H1 (cell line): Measurements from ENCODE around the gene JAKMIP2. TPM values are rescaled to one million over a fixed set of nuclear protein-coding genes. Genes with fewer than 3 reads are reported as not detected.

ENCODE experiments used
- SP1 ChIP-seq: IDR thresholded peaks from 2 replicates; pipeline ENCODE4 v1.6.1; 2011; ENCODE audit warnings: low read depth, low read length
- polyA plus RNA-seq, 7 experiments: library from polyadenylated mRNA; depleted of rRNA in 3 of 7; stranded (reverse) in 5 of 7; unstranded in 2 of 7; fragments of >200 nt in 5 of 7; fragments of 200-250 nt in 2 of 7; gene quantifications; 1 replicate in 5 of 7; 2 replicates in 1 of 7; 4 replicates in 1 of 7; pipeline versions ENCODE4 v1.2.1 to v1.2.3, GENCODE V29; 2011 to 2013; ENCODE audit warnings: missing spikeins in 2 of 7, mixed read lengths in 2 of 7
- total RNA-seq: library from RNA; stranded (reverse); fragmentation: NEBNext Ultra II Directional; extraction: Animal tissue kit (Norgen Biotek cat#: 25700); gene quantifications from 2 replicates; pipeline ENCODE4 v1.2.1, GENCODE V29; 2021
- TF ChIP-seq, protein P1 (sequence below): IDR thresholded peaks from 2 replicates; pipeline ENCODE4 v1.6.1; 2012; ENCODE audit warnings: low read length, inconsistent platforms
- TF ChIP-seq, protein P2 (sequence below): fragments of 300-600 bp; sonication (generic); IDR thresholded peaks from 2 replicates; pipeline ENCODE4 v1.7.1; 2012; ENCODE audit warnings: low read length, moderate library complexity, mild to moderate bottlenecking, inconsistent platforms; ENCODE audit not compliant: insufficient replicate concordance

Gene JAKMIP2
- total and polyA plus RNA-seq, 2 of the 8 experiments (the other 6 are each of a cell fraction or from before 2014, with no cell fraction given), result 2.4 to 13.6 TPM

DNA sequence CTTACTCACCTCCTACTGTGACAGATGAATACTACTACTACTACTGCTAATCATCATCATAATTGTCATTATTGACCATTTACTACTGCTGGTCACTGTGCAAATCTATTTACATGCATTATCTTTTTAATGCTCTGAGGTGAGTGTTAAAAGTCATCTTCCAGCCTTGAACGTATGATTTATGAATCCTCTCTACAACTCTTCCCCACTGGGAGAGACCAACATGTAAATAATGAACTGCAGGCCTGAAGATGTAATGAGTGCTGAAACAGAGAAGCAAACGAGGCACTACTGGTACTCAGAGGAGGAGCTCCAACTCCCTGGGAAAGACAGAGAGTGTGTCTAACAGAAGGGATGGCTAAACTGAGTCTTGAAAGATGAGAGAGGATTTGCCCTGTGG, 95.4 kb downstream of the JAKMIP2 start (continued):
- TF ChIP-seq, protein P1, sequence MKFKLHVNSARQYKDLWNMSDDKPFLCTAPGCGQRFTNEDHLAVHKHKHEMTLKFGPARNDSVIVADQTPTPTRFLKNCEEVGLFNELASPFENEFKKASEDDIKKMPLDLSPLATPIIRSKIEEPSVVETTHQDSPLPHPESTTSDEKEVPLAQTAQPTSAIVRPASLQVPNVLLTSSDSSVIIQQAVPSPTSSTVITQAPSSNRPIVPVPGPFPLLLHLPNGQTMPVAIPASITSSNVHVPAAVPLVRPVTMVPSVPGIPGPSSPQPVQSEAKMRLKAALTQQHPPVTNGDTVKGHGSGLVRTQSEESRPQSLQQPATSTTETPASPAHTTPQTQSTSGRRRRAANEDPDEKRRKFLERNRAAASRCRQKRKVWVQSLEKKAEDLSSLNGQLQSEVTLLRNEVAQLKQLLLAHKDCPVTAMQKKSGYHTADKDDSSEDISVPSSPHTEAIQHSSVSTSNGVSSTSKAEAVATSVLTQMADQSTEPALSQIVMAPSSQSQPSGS, result no peak
- TF ChIP-seq SP1, result no peak
- TF ChIP-seq, protein P2, sequence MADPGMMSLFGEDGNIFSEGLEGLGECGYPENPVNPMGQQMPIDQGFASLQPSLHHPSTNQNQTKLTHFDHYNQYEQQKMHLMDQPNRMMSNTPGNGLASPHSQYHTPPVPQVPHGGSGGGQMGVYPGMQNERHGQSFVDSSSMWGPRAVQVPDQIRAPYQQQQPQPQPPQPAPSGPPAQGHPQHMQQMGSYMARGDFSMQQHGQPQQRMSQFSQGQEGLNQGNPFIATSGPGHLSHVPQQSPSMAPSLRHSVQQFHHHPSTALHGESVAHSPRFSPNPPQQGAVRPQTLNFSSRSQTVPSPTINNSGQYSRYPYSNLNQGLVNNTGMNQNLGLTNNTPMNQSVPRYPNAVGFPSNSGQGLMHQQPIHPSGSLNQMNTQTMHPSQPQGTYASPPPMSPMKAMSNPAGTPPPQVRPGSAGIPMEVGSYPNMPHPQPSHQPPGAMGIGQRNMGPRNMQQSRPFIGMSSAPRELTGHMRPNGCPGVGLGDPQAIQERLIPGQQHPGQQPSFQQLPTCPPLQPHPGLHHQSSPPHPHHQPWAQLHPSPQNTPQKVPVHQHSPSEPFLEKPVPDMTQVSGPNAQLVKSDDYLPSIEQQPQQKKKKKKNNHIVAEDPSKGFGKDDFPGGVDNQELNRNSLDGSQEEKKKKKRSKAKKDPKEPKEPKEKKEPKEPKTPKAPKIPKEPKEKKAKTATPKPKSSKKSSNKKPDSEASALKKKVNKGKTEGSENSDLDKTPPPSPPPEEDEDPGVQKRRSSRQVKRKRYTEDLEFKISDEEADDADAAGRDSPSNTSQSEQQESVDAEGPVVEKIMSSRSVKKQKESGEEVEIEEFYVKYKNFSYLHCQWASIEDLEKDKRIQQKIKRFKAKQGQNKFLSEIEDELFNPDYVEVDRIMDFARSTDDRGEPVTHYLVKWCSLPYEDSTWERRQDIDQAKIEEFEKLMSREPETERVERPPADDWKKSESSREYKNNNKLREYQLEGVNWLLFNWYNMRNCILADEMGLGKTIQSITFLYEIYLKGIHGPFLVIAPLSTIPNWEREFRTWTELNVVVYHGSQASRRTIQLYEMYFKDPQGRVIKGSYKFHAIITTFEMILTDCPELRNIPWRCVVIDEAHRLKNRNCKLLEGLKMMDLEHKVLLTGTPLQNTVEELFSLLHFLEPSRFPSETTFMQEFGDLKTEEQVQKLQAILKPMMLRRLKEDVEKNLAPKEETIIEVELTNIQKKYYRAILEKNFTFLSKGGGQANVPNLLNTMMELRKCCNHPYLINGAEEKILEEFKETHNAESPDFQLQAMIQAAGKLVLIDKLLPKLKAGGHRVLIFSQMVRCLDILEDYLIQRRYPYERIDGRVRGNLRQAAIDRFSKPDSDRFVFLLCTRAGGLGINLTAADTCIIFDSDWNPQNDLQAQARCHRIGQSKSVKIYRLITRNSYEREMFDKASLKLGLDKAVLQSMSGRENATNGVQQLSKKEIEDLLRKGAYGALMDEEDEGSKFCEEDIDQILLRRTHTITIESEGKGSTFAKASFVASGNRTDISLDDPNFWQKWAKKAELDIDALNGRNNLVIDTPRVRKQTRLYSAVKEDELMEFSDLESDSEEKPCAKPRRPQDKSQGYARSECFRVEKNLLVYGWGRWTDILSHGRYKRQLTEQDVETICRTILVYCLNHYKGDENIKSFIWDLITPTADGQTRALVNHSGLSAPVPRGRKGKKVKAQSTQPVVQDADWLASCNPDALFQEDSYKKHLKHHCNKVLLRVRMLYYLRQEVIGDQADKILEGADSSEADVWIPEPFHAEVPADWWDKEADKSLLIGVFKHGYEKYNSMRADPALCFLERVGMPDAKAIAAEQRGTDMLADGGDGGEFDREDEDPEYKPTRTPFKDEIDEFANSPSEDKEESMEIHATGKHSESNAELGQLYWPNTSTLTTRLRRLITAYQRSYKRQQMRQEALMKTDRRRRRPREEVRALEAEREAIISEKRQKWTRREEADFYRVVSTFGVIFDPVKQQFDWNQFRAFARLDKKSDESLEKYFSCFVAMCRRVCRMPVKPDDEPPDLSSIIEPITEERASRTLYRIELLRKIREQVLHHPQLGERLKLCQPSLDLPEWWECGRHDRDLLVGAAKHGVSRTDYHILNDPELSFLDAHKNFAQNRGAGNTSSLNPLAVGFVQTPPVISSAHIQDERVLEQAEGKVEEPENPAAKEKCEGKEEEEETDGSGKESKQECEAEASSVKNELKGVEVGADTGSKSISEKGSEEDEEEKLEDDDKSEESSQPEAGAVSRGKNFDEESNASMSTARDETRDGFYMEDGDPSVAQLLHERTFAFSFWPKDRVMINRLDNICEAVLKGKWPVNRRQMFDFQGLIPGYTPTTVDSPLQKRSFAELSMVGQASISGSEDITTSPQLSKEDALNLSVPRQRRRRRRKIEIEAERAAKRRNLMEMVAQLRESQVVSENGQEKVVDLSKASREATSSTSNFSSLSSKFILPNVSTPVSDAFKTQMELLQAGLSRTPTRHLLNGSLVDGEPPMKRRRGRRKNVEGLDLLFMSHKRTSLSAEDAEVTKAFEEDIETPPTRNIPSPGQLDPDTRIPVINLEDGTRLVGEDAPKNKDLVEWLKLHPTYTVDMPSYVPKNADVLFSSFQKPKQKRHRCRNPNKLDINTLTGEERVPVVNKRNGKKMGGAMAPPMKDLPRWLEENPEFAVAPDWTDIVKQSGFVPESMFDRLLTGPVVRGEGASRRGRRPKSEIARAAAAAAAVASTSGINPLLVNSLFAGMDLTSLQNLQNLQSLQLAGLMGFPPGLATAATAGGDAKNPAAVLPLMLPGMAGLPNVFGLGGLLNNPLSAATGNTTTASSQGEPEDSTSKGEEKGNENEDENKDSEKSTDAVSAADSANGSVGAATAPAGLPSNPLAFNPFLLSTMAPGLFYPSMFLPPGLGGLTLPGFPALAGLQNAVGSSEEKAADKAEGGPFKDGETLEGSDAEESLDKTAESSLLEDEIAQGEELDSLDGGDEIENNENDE, result no peak
